IMR-90 (cell line): ENCODE data around the gene FARS2. TPM values are rescaled to one million over a fixed set of nuclear protein-coding genes. Genes with fewer than 3 reads are reported as not detected.

Experiments used
- ATAC-seq: fragments of 200-7000 bp; cut with Tn5 transposase; 2 replicates; pipeline ENCODE4 v1.9.1; 2020; ENCODE audit warnings: low read depth, mild to moderate bottlenecking, moderate library complexity
- BruUV-seq: library from RNA; stranded (reverse); fragments of 400-500 nt; replicated peaks from 2 replicates; lab custom pipeline; 2021; lab: Mats Ljungman, UMichigan
- CTCF ChIA-PET: fragments of 300-600 bp; formaldehyde crosslinking; extraction: SDS; loops from one replicate; lab custom pipeline; 2021; ENCODE audit warnings: antibody characterized with exemption; lab: Yijun Ruan, JAX
- POLR2A ChIA-PET: fragments of 300-600 bp; sonication (Branson Sonifier 250); formaldehyde crosslinking; loops from one replicate; lab custom pipeline; 2022; ENCODE audit warnings: antibody characterized with exemption; ENCODE audit not compliant: unreplicated experiment; lab: Charles Lee
- DNase-seq: peaks from one replicate; pipeline ENCODE4 v3.0.0; 2013
- H2AFZ ChIP-seq: replicated peaks from 2 replicates; pipeline ENCODE3; 2013; ENCODE audit warnings: low read length, mild to moderate bottlenecking; ENCODE audit not compliant: poor library complexity
- H2AK5ac ChIP-seq: 2 replicates; pipeline ENCODE4 v1.6.1; 2013; ENCODE audit warnings: low read depth, low read length, inconsistent platforms
- H2AK9ac ChIP-seq: replicated peaks from 2 replicates; pipeline ENCODE3; 2013; ENCODE audit warnings: mild to moderate bottlenecking, low read depth, low read length, moderate library complexity; ENCODE audit not compliant: poor library complexity
- H2BK120ac ChIP-seq: 2 replicates; pipeline ENCODE4 v1.6.1; 2013; ENCODE audit warnings: low read depth, low read length, inconsistent platforms
- H2BK15ac ChIP-seq: 3 replicates; pipeline ENCODE4 v1.6.1; 2013; ENCODE audit warnings: low read depth, low read length, inconsistent platforms
- H2BK20ac ChIP-seq: 2 replicates; pipeline ENCODE4 v1.6.1; 2013; ENCODE audit warnings: low read depth, mild to moderate bottlenecking, inconsistent platforms, low read length, moderate library complexity
- H2BK5ac ChIP-seq: 2 replicates; pipeline ENCODE4 v1.6.1; 2013; ENCODE audit warnings: mild to moderate bottlenecking, low read depth, low read length, inconsistent platforms; ENCODE audit not compliant: poor library complexity, severe bottlenecking
- H3K14ac ChIP-seq: replicated peaks from 2 replicates; pipeline ENCODE4 v1.6.1; 2013; ENCODE audit warnings: low read depth, low read length, inconsistent platforms
- H3K18ac ChIP-seq: 2 replicates; pipeline ENCODE4 v1.6.1; 2013; ENCODE audit warnings: low read depth, low read length, control low read depth
- H3K23ac ChIP-seq: 2 replicates; pipeline ENCODE4 v1.6.1; 2013; ENCODE audit warnings: low read depth, low read length, inconsistent platforms
- H3K27ac ChIP-seq: 2 replicates; pipeline ENCODE4 v1.5.1; 2013; ENCODE audit warnings: mild to moderate bottlenecking, control low read depth, low read length; ENCODE audit not compliant: insufficient read depth
- H3K27me3 ChIP-seq: 2 replicates; pipeline ENCODE4 v1.6.1; 2013; ENCODE audit warnings: low read length; ENCODE audit not compliant: control insufficient read depth, insufficient read depth
- H3K36me3 ChIP-seq: 2 replicates; pipeline ENCODE4 v1.6.1; 2013; ENCODE audit warnings: low read length, mixed read lengths; ENCODE audit not compliant: control insufficient read depth, insufficient read depth
- H3K4ac ChIP-seq: 2 replicates; pipeline ENCODE4 v1.6.1; 2013; ENCODE audit warnings: low read depth, low read length, inconsistent platforms
- H3K4me1 ChIP-seq: 2 replicates; pipeline ENCODE4 v1.6.1; 2013; ENCODE audit warnings: low read length, mixed read lengths; ENCODE audit not compliant: control insufficient read depth, insufficient read depth
- H3K4me2 ChIP-seq: 2 replicates; pipeline ENCODE4 v1.6.1; 2013; ENCODE audit warnings: low read depth, mild to moderate bottlenecking, control low read depth, low read length, moderate library complexity
- H3K4me3 ChIP-seq: 2 replicates; pipeline ENCODE4 v1.5.1; 2013; ENCODE audit warnings: low read depth, mild to moderate bottlenecking, control low read depth, low read length, moderate library complexity; ENCODE audit not compliant: insufficient read depth
- H3K56ac ChIP-seq: 2 replicates; pipeline ENCODE4 v1.6.1; 2013; ENCODE audit warnings: low read length, inconsistent platforms; ENCODE audit not compliant: insufficient read depth; ENCODE audit errors: extremely low read depth
- H3K79me1 ChIP-seq, 2 experiments: 2 replicates each; pipeline ENCODE4 v1.6.1; 2013; ENCODE audit warnings: low read length in 2 of 2, inconsistent platforms in 1 of 2, low read depth in 1 of 2
- H3K9ac ChIP-seq: 2 replicates; pipeline ENCODE4 v1.6.1; 2013; ENCODE audit warnings: low read depth, low read length, control low read depth
- H3K9me1 ChIP-seq: 2 replicates; pipeline ENCODE4 v1.6.1; 2013; ENCODE audit warnings: low read length, inconsistent platforms; ENCODE audit not compliant: insufficient read depth
- H3K9me3 ChIP-seq: 2 replicates; pipeline ENCODE4 v1.6.1; 2013; ENCODE audit warnings: low read length; ENCODE audit not compliant: control insufficient read depth, insufficient read depth
- H4K20me1 ChIP-seq: 2 replicates; pipeline ENCODE4 v1.6.1; 2013; ENCODE audit warnings: low read length, inconsistent platforms; ENCODE audit not compliant: insufficient read depth
- H4K5ac ChIP-seq: 2 replicates; pipeline ENCODE4 v1.6.1; 2013; ENCODE audit warnings: mild to moderate bottlenecking, low read depth, low read length, control low read depth
- H4K8ac ChIP-seq, 2 experiments: 2 replicates each; pipeline ENCODE4 v1.6.1; 2013; ENCODE audit warnings: low read depth in 2 of 2, low read length in 2 of 2, control low read depth in 1 of 2, inconsistent platforms in 1 of 2
- H4K91ac ChIP-seq: 2 replicates; pipeline ENCODE4 v1.6.1; 2013; ENCODE audit warnings: low read depth, low read length, inconsistent platforms; ENCODE audit not compliant: insufficient read depth
- CHD1 ChIP-seq: IDR thresholded peaks from 2 replicates; pipeline ENCODE4 v1.6.1; 2012; ENCODE audit warnings: low read depth, low read length, improper control_type of control experiment
- FOS ChIP-seq: fragments of 150-350 bp; IDR thresholded peaks from 2 replicates; pipeline ENCODE4 v1.6.1; 2016; ENCODE audit warnings: low read depth, low read length
- MXI1 ChIP-seq: IDR thresholded peaks from 2 replicates; pipeline ENCODE4 v1.6.1; 2012; ENCODE audit warnings: low read depth, mild to moderate bottlenecking, low read length, moderate library complexity, borderline replicate concordance
- NFE2L2 ChIP-seq: fragments of 150-350 bp; IDR thresholded peaks from 2 replicates; pipeline ENCODE4 v1.6.1; 2016; ENCODE audit warnings: low read depth, mild to moderate bottlenecking, low read length
- POLR2A ChIP-seq: IDR thresholded peaks from 2 replicates; pipeline ENCODE4 v1.6.1; 2012; ENCODE audit warnings: mild to moderate bottlenecking, low read depth, low read length
- RAD21 ChIP-seq: IDR thresholded peaks from 2 replicates; pipeline ENCODE4 v1.6.1; 2012; ENCODE audit warnings: low read length, improper control_type of control experiment
- RCOR1 ChIP-seq: IDR thresholded peaks from 2 replicates; pipeline ENCODE4 v1.6.1; 2012; ENCODE audit warnings: mild to moderate bottlenecking, low read length, improper control_type of control experiment; ENCODE audit not compliant: insufficient replicate concordance
- RFX5 ChIP-seq: IDR thresholded peaks from 2 replicates; pipeline ENCODE4 v1.8.0; 2012; ENCODE audit warnings: low read depth, mild to moderate bottlenecking, low read length, moderate library complexity
- WGBS, 2 experiments: methylation state at CpG; one replicate each; pipeline versions ENCODE4 v1.1.5 to v1.1.7; 2013; ENCODE audit warnings: missing lambda C conversion rate in 2 of 2; ENCODE audit not compliant: insufficient read length in 1 of 2; ENCODE audit errors: extremely low coverage in 2 of 2; 5-methylcytosine and 5-hydroxymethylcytosine counted together
- dilution Hi-C: fragments of 300-500 bp; cut with HindIII; formaldehyde crosslinking; loops from one replicate; pipeline ENCODE4 v1.14.3; 2018; ENCODE audit warnings: low sequenced_read_pairs; ENCODE audit not compliant: unreplicated experiment
- in situ Hi-C: fragments of 300-500 bp; cut with MboI; formaldehyde crosslinking; loops from 3 replicates; pipeline ENCODE4 v1.14.3; 2019; ENCODE audit warnings: low sequenced_read_pairs, inconsistent platforms, mixed read lengths
- intact Hi-C: fragments of 100-400 bp; cut with micrococcal nuclease; formaldehyde crosslinking; loops from 2 replicates; pipeline ENCODE4 v1.10.0; 2022
- polyA plus RNA-seq, 3 experiments: library from polyadenylated mRNA; depleted of rRNA; stranded (reverse); fragments of >200 nt; gene quantifications; 2 replicates each; pipeline ENCODE4 v1.2.3, GENCODE V29; 2012; ENCODE audit warnings: low replicate concordance in 1 of 3
- total RNA-seq: library from RNA; depleted of rRNA; stranded (reverse); fragments of >200 nt; gene quantifications from 2 replicates; pipeline ENCODE4 v1.2.3, GENCODE V29; 2012
- TF ChIP-seq, protein P1 (sequence below): fragments of 150-350 bp; IDR thresholded peaks from 2 replicates; pipeline ENCODE4 v1.6.1; 2016; ENCODE audit warnings: low read depth, mild to moderate bottlenecking, low read length, moderate library complexity, borderline replicate concordance

Gene FARS2
- total and polyA plus RNA-seq, 2 of the 4 experiments (the other 2 are of a cell fraction), result 12.1 to 28.9 TPM

DNA sequence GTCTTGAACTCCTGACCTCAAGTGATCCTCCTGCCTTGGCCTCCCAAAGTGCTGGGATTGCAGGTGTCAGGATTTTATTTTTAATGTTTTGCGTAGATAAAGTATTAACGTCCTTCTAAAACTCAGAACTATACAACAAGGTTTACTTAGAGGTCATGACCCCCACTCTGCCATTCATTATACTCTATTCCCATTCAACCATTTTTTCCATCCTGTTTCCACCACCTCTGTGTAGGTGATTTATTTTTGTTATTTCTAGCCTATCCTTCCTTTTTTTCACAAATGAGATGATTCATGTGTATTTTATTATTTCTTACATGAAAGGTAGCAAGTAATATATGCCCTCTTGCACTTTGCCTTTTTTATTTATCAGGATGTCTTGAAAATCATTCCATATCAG, 138.1 kb downstream of the FARS2 start:
- ChIA-PET POLR2A (no interaction called here), CTCF (no interaction called here)
- H3K4me2 ChIP-seq, result no peak overlapping the region
- no peak overlapping the region for H2BK5ac ChIP-seq
- H3K4me1 ChIP-seq, result no peaks in the 10 kb centered on the region
- no peaks in the 10 kb centered on the region for H3K9me1 ChIP-seq
- H3K56ac ChIP-seq, result no peak overlapping the region
- no peak overlapping the region for H4K5ac ChIP-seq
- H3K36me3 ChIP-seq, result no peaks in the 10 kb centered on the region
- dilution Hi-C loops, result no loop called here
- H2BK20ac ChIP-seq, result no peak overlapping the region
- no CpG with 5 or more reads among the region's 2 CpGs for WGBS, 2 experiments
- no TSS peak for BruUV-seq
- no peak overlapping the region for H4K8ac ChIP-seq
- no peaks in the 10 kb centered on the region for H3K27me3 ChIP-seq
- no peak overlapping the region for H3K4me3 ChIP-seq
- intact Hi-C loops, result no loop called here
- H2BK15ac ChIP-seq, result no peak overlapping the region
- TF ChIP-seq, protein P1, sequence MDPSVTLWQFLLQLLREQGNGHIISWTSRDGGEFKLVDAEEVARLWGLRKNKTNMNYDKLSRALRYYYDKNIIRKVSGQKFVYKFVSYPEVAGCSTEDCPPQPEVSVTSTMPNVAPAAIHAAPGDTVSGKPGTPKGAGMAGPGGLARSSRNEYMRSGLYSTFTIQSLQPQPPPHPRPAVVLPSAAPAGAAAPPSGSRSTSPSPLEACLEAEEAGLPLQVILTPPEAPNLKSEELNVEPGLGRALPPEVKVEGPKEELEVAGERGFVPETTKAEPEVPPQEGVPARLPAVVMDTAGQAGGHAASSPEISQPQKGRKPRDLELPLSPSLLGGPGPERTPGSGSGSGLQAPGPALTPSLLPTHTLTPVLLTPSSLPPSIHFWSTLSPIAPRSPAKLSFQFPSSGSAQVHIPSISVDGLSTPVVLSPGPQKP, result no peak
- TF ChIP-seq POLR2A (no peak), MXI1 (no peak), CHD1 (no peak), RAD21 (no peak), NFE2L2 (no peak), RFX5 (no peak), RCOR1 (no peak), FOS (no peak)
- H4K91ac ChIP-seq, result no peak overlapping the region
- no peak overlapping the region for H3K18ac ChIP-seq
- no peaks in the 10 kb centered on the region; the same call in 1 of the 2 replicates for H4K20me1 ChIP-seq
- H3K9me3 ChIP-seq, result no peaks in the 10 kb centered on the region
- no peak overlapping the region for H2BK120ac ChIP-seq
- H3K23ac ChIP-seq, result no peak overlapping the region
- in situ Hi-C loops, result no loop called here
- no peak overlapping the region for H2AFZ ChIP-seq
- H3K14ac ChIP-seq, result no peak overlapping the region
- no peak overlapping the region for H3K9ac ChIP-seq
- peaks cover 0 to 10% of the 10 kb centered on the region in 2 experiments; a peak in 3 of 4 replicates for H3K79me1 ChIP-seq
- no peak overlapping the region for H2AK5ac ChIP-seq
- H3K4ac ChIP-seq, result no peak overlapping the region
- no peak overlapping the region for H3K27ac ChIP-seq
- DNase-seq (no peak), ATAC-seq (no peak)
- no peak overlapping the region for H2AK9ac ChIP-seq
